Transverse colon (tissue), 4 donors: ENCODE data around the gene TMEM263.
"Not testable (repeated sequence)": the region's sequence is repeated elsewhere in the genome, so short reads cannot be mapped to it uniquely, and the experiment has no call there.

ENCODE experiments used
- POLR2A ChIP-seq: fragments of 450-650 bp; IDR thresholded peaks from one replicate; pipeline ENCODE4 v1.6.1; 2016; ENCODE audit warnings: antibody characterized with exemption, mild to moderate bottlenecking, moderate library complexity
- POLR2AphosphoS5 ChIP-seq, 3 donors: sonication (generic); formaldehyde crosslinking; IDR thresholded peaks; one replicate each; pipeline ENCODE4 v1.6.1; 2016; ENCODE audit warnings: antibody characterized with exemption in 3 of 3
- TF ChIP-seq, protein P1 (sequence below), 5 experiments: fragments of 200-600 bp in 3 of 5; fragments of 450-650 bp in 2 of 5; sonication (generic) in 3 of 5; IDR thresholded peaks; 1 replicate in 2 of 5; 2 replicates in 3 of 5; pipeline ENCODE4 v1.5.1; 2016 to 2017; ENCODE audit warnings: antibody characterized with exemption in 5 of 5, inconsistent platforms in 3 of 5, mild to moderate bottlenecking in 2 of 5, moderate library complexity in 1 of 5

DNA sequence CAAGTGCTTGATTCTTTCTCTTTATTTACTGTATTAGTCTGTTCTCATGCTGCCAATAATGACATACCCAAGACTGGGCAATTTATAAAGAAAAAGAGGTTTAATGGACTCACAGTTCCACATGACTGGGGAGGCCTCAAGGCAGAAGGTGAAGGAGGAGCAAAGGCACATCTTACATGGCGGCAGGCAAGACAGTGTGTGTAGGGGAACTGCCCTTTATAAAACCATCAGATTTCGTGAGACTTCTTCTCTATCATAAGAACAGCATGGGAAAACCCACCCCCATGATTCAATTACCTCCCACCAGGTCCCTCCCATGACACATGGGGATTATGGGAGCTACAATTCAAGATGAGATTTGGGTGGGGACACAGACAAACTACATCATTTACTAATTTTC lies 32.1 kb upstream of the TMEM263 start:
- TF ChIP-seq, protein P1, sequence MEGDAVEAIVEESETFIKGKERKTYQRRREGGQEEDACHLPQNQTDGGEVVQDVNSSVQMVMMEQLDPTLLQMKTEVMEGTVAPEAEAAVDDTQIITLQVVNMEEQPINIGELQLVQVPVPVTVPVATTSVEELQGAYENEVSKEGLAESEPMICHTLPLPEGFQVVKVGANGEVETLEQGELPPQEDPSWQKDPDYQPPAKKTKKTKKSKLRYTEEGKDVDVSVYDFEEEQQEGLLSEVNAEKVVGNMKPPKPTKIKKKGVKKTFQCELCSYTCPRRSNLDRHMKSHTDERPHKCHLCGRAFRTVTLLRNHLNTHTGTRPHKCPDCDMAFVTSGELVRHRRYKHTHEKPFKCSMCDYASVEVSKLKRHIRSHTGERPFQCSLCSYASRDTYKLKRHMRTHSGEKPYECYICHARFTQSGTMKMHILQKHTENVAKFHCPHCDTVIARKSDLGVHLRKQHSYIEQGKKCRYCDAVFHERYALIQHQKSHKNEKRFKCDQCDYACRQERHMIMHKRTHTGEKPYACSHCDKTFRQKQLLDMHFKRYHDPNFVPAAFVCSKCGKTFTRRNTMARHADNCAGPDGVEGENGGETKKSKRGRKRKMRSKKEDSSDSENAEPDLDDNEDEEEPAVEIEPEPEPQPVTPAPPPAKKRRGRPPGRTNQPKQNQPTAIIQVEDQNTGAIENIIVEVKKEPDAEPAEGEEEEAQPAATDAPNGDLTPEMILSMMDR (IDR thresholded peaks at IDR 0.05): not testable (repeated sequence)
- TF ChIP-seq POLR2A; POLR2AphosphoS5 (IDR thresholded peaks at IDR 0.05): not testable (repeated sequence)
